Endothelial cell of umbilical vein (primary cell): ENCODE measurements around the gene STAU1. TPM values are rescaled to one million over a fixed set of nuclear protein-coding genes. Genes with fewer than 3 reads are reported as not detected.

Experiments
- BruUV-seq: library from RNA; stranded (reverse); fragments of 400-500 nt; replicated peaks from 2 replicates; lab custom pipeline; 2021; lab: Mats Ljungman, UMichigan
- CTCF ChIA-PET: fragments of 300-600, 350-600 bp; sonication (Branson Sonifier 250); formaldehyde crosslinking; loops from one replicate; lab custom pipeline; 2021; ENCODE audit warnings: antibody characterized with exemption, inconsistent platforms; lab: Charles Lee
- POLR2A ChIA-PET: fragments of 300-600, 350-600 bp; sonication (Branson Sonifier 250); formaldehyde crosslinking; loops from one replicate; lab custom pipeline; 2021; ENCODE audit warnings: antibody characterized with exemption, inconsistent platforms; lab: Charles Lee
- DNase-seq: peaks from one replicate; pipeline ENCODE4 v3.0.0-alpha.2; 2011; ENCODE audit warnings: low read depth, low spot score
- FAIRE-seq: peaks from 2 replicates; lab custom pipeline; 2011; peaks lifted over from hg19 to GRCh38; lab: Jason Lieb, UNC
- H2AFZ ChIP-seq: 2 replicates; pipeline ENCODE4 v1.6.0; 2012; ENCODE audit warnings: low read depth, low read length, control low read depth, inconsistent platforms
- H3K27ac ChIP-seq: 2 replicates; pipeline ENCODE4 v1.5.1; 2011; ENCODE audit warnings: low read depth, mild to moderate bottlenecking, control low read depth, low read length, moderate library complexity; ENCODE audit not compliant: insufficient read depth
- H3K27me3 ChIP-seq, 2 experiments: 2 replicates each; pipeline versions ENCODE4 v1.6.0 to v1.6.1; 2011; ENCODE audit warnings: low read length in 2 of 2, mixed read lengths in 1 of 2; ENCODE audit not compliant: control insufficient read depth in 2 of 2, insufficient read depth in 2 of 2
- H3K36me3 ChIP-seq, 2 experiments: 2 replicates in 1 of 2; 3 replicates in 1 of 2; pipeline ENCODE4 v1.5.1; 2011; ENCODE audit warnings: low read length in 2 of 2, mild to moderate bottlenecking in 1 of 2, moderate library complexity in 1 of 2; ENCODE audit not compliant: control insufficient read depth in 2 of 2, insufficient read depth in 2 of 2; ENCODE audit errors: extremely low read depth in 1 of 2
- H3K4me1 ChIP-seq: 3 replicates; pipeline ENCODE4 v1.5.1; 2011; ENCODE audit warnings: mild to moderate bottlenecking, low read length; ENCODE audit not compliant: control insufficient read depth, insufficient read depth; ENCODE audit errors: extremely low read depth
- H3K4me2 ChIP-seq: 2 replicates; pipeline ENCODE4 v1.6.1; 2011; ENCODE audit warnings: low read length, control low read depth, mixed read lengths; ENCODE audit not compliant: insufficient read depth
- H3K4me3 ChIP-seq, 3 experiments: fragments of 200-600 bp in 1 of 3; sonication (generic), shearing (Covaris generic) in 1 of 3; replicated peaks in 1 of 3; 2 replicates each; pipeline ENCODE4 v1.5.1; 2011 to 2016; ENCODE audit warnings: control low read depth in 3 of 3, low read length in 3 of 3, mild to moderate bottlenecking in 2 of 3, inconsistent platforms in 1 of 3, low read depth in 1 of 3, moderate library complexity in 1 of 3; ENCODE audit not compliant: insufficient read depth in 1 of 3
- H3K79me2 ChIP-seq: 2 replicates; pipeline ENCODE4 v1.6.0; 2012; ENCODE audit warnings: low read length, inconsistent platforms; ENCODE audit not compliant: control insufficient read depth, insufficient read depth
- H3K9ac ChIP-seq: replicated peaks from 2 replicates; pipeline ENCODE3; 2011; ENCODE audit warnings: low read length, control low read depth; ENCODE audit not compliant: insufficient read depth; ENCODE audit errors: extremely low read depth
- H3K9me1 ChIP-seq: replicated peaks from 3 replicates; pipeline ENCODE4 v1.6.0; 2011; ENCODE audit warnings: mild to moderate bottlenecking, low read length; ENCODE audit not compliant: control insufficient read depth, insufficient read depth; ENCODE audit errors: extremely low read depth
- H3K9me3 ChIP-seq: replicated peaks from 2 replicates; pipeline ENCODE4 v1.5.1; 2012; ENCODE audit warnings: low read length, inconsistent platforms; ENCODE audit not compliant: control insufficient read depth, insufficient read depth
- H4K20me1 ChIP-seq: replicated peaks from 2 replicates; pipeline ENCODE3; 2011; ENCODE audit warnings: mild to moderate bottlenecking, low read length; ENCODE audit not compliant: control insufficient read depth, insufficient read depth; ENCODE audit errors: extremely low read depth
- CTCF ChIP-seq, 2 donors: IDR thresholded peaks; 1 replicate in 1 of 2; 2 replicates in 1 of 2; pipeline ENCODE4 v1.5.1; 2011; ENCODE audit warnings: low read length in 2 of 2, mild to moderate bottlenecking in 2 of 2, moderate library complexity in 2 of 2, control low read depth in 1 of 2, inconsistent platforms in 1 of 2, low read depth in 1 of 2; ENCODE audit not compliant: insufficient read depth in 1 of 2; ENCODE audit errors: extremely low read depth in 1 of 2
- FOS ChIP-seq: IDR thresholded peaks from 2 replicates; pipeline ENCODE4 v1.6.1; 2011; ENCODE audit warnings: mild to moderate bottlenecking, low read length, moderate library complexity, borderline replicate concordance; ENCODE audit not compliant: insufficient read depth
- MAX ChIP-seq: IDR thresholded peaks from 2 replicates; pipeline ENCODE4 v1.6.1; 2011; ENCODE audit not compliant: insufficient read depth, insufficient read length
- POLR2A ChIP-seq: IDR thresholded peaks from 2 replicates; pipeline ENCODE4 v1.6.1; 2012; ENCODE audit warnings: low read depth, mild to moderate bottlenecking, control low read depth, low read length
- POLR2AphosphoS5 ChIP-seq: IDR thresholded peaks from 2 replicates; pipeline ENCODE4 v1.6.1; 2012; ENCODE audit warnings: low read depth, mild to moderate bottlenecking, control low read depth, low read length, moderate library complexity; ENCODE audit not compliant: insufficient read depth
- dilution Hi-C: fragments of 300-500 bp; cut with MboI; formaldehyde crosslinking; loops from one replicate; pipeline ENCODE4 v1.15.0; 2019; ENCODE audit warnings: low sequenced_read_pairs; ENCODE audit not compliant: extremely low pct_ligation_motif_present
- intact Hi-C: fragments of 100-400 bp; cut with micrococcal nuclease; formaldehyde crosslinking; loops from one replicate; pipeline ENCODE4 v1.10.0; 2022
- polyA plus RNA-seq, 4 experiments: library from polyadenylated mRNA; depleted of rRNA in 3 of 4; stranded (reverse) in 3 of 4; unstranded in 1 of 4; fragments of >200 nt; gene quantifications; 2 replicates each; pipeline versions ENCODE4 v1.2.1 to v1.2.3, GENCODE V29; 2011 to 2012; ENCODE audit warnings: missing spikeins in 1 of 4
- total RNA-seq: library from RNA; stranded (reverse); gene quantifications from 2 replicates; pipeline ENCODE4 v1.2.3, GENCODE V29; 2021

Gene STAU1
- total and polyA plus RNA-seq, 2 donors (not counting 3 experiments of a cell fraction or from before 2014, with no cell fraction given), result 53.1 to 98.1 TPM

DNA sequence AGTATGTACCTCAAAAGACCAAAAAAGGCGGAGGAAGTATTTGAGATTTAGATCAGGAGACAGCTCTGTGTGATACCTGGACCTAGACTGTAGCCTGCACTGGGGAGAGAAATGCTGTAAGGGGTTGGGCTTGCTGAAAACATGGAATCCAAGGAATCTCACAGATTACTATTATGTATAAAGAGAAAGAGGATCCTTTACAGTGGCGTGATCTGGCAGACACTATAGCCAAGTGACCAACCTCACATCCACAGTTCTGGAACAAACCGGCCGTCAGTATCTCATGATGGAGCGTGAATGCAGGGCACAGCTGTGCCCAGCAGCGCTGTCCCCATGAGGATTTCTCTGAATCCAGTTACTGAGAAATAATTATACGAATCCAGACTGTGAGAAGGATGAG, 43.3 kb upstream of the STAU1 start:
- Histone ChIP-seq H4K20me1 (no peaks in the 10 kb centered on the region), H3K4me2 (no peak overlapping the region), H3K27ac (no peak overlapping the region), H2AFZ (no peak overlapping the region), H3K9me3 (no peaks in the 10 kb centered on the region), H3K79me2 (no peaks in the 10 kb centered on the region), H3K9ac (no peak overlapping the region), H3K9me1 (no peaks in the 10 kb centered on the region), H3K4me3 (no peak overlapping the region), H3K27me3 (no peaks in the 10 kb centered on the region), H3K36me3 (peaks cover 8 to 44% of the 10 kb centered on the region in 2 experiments), H3K4me1 (no peaks in the 10 kb centered on the region)
- dilution Hi-C loops, result no loop called here
- no peak for DNase-seq
- POLR2A ChIA-PET, result no interaction called here
- FAIRE-seq, result no peak
- CTCF ChIA-PET, result interaction anchor here (0.6 to 1.1 kb wide), 2 partner anchors 15 to 28 kb away, joined by 3 to 4 read pairs; no protein-coding TSS in a partner anchor
- TF ChIP-seq POLR2AphosphoS5, result no peak
- intact Hi-C loops, result no loop called here
- no TSS peak for BruUV-seq

DNA sequence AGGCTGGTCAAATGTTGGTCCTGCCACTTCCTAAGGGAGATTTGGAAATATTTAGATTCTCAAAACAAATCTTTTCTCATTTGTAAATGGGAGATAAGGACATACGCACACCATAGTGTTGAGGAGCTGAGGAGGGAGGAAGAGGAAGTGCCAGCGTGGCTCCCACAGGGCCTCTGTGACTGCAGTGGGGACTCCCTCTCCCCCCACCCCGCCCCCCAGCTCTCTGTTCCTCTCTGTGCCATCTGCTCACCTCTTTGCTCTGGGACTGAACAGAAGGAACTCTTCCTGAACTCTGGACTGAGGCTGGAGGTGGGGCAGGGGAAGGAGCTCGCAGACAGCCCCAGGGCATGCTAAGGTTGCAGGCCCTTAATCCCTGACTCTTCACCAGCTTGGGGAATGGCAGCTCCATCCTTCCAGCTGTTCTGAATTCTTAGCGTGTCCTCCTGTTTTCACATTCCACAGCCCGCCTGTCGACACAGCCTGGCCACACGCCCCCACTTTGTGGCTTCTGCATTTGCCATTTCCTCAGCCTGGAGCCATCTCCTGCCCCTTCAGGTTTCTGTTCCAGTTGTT, 42.5 kb upstream of the STAU1 start:
- Histone ChIP-seq H4K20me1 (no peaks in the 10 kb centered on the region), H3K4me2 (no peak overlapping the region), H3K27ac (no peak overlapping the region), H2AFZ (no peak overlapping the region), H3K4me1 (no peaks in the 10 kb centered on the region), H3K27me3 (no peaks in the 10 kb centered on the region), H3K4me3 (no peak overlapping the region), H3K36me3 (peaks cover 12 to 42% of the 10 kb centered on the region in 2 experiments), H3K9me1 (no peaks in the 10 kb centered on the region), H3K9ac (no peak overlapping the region), H3K79me2 (no peaks in the 10 kb centered on the region), H3K9me3 (no peaks in the 10 kb centered on the region)
- FAIRE-seq (no peak), DNase-seq (no peak)
- CTCF ChIA-PET, result interaction anchor here (2.0 kb wide), 1 partner anchor 16 kb away, joined by 9 read pairs; no protein-coding TSS in a partner anchor
- no TSS peak for BruUV-seq
- intact Hi-C loops (no loop called here), dilution Hi-C loops (no loop called here)
- POLR2A ChIA-PET, result no interaction called here
- no peak for TF ChIP-seq POLR2A
- TF ChIP-seq MAX, result no peak
- no peak for TF ChIP-seq FOS
- no peak for TF ChIP-seq CTCF (IDR thresholded peaks at IDR 0.05; ENCODE audit: extremely low read depth in 1 of 2, insufficient read depth in 1 of 2, low read depth in 1 of 2, low read length in 2 of 2)
